Stimulated activated CD4-positive, alpha-beta T cell treated with anti-CD3 and anti-CD28 coated beads, Interleukin-1b, Interleukin-23, amount 100 ng/mL, for 48 hours (primary cell): ENCODE data around the gene SUMF2.
"Not testable (repeated sequence)": the region's sequence is repeated elsewhere in the genome, so short reads cannot be mapped to it uniquely, and the experiment has no call there.

Experiments used
- DNase-seq: peaks from one replicate; pipeline ENCODE4 v3.0.0-alpha.2; 2020

SUMF2 gene

DNA sequence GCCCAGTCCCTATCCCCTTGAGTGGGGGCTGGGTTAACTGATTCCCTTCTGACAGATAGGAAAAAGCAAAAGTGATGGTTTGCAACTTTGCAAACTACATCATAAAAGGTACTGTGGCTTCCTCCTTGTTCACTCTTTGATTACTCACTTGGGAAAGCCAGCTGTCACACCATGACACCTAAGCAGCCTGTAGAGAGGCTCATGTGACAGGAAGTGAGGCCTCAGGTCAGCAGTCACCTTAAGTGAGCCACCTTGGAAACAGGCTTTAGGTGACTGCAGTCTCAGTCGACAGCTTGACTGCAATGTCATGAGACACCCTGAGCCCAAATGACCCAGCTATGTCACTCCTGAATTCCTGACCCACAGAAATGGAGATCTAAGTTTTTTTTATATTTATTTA lies 46.5 kb downstream of the SUMF2 start:
- DNase-seq = peak; percentile 17

DNA sequence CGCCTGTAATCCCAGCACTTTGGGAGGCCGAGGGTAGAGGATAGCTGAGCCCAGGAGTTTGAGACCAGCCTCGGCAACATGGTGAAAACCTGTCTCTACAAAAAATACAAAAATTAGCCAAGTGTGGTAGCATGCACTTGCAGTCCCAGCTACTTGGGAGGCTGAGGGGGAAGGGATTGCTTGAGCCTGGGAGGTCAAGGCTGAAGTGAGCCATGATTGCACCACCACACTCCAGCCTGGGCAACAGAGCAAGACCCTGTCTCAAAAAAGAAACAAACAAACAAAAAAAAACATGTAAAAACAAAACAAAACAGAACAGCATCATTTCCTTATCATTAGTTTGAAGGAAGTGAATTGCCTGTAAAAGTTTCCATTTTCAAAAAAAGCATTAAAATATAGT lies 48.2 kb downstream of the SUMF2 start:
- not testable (repeated sequence) for DNase-seq

DNA sequence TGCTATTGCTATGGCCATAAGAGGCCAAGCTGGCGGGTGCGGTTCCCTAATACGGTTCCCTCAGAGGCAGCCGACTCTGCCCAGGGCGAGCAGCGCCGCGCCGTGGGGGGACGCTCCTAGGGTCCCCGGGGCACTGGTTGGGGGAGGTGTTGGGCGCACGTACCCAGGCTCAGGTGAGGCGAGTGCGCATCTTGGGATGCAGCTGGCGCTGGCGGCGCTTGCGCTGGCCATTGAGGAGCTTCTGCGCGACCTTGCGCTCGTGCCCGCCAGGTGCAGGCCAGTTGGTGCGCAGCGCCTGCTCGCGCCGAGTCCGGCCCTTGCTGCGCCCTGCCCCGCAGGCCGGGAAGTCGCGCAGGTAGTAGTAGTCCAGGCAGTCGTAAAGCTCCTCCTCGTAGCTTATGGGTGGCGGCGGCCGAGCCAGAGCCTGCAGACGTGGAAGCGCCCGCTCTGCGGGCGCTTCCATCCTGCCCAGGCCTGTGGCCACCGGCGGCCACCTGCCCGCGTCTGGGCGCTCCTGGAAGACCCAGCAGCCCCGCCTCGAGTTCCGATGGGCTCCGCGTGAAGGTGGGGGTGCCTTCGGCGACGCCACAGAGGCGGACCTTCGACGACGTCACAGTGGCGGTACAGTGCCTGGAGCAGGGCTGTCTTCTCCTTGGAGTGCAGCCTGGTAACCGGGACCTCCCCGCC lies 51.9 kb downstream of the SUMF2 start, which contains the start of gene NUPR2:
Gene NUPR2, minus strand, starts transcription at position 566 of the 687 bp plus-strand sequence. Its CDS starts 103 bp downstream, at position 463.
- DNase-seq = no peak

DNA sequence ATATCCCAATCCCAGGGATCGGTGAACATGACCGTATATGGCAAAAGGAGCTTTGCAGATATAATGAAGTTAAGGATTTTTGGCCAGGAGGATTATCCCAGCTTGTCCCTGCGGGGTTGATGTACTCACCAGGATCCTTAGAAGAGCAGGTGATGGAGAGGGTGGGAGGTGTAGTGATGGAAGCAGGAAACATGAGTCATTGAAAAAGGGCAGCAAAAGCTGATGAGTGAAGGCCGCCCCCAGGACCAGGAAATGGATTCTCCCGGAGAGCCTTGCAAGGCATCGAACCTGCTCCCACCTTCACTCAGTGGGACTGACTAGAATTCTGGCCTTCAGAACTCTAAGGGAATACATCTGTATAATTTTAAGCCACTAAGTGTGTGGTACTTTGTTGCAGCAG lies 57.4 kb downstream of the SUMF2 start:
- no peak for DNase-seq

DNA sequence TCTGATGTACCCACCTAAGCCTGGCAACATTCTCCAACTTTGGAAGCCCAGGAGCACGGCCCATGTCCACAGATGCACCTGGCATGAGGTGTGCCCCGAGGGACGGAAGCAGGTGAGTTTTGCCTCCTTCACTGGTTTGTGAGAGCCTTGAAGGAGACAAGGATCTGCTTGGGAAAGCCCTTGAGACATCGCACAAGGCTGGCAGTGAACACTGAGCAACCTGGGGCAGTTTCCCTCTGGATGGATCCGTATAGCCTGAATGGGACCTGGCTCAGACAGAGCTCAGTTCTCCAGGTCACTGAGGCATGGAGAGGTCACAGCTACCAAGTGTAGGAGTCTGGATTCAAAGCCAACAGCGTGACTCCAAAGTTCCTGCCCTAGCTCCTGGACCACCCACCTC lies 60.9 kb downstream of the SUMF2 start:
- DNase-seq = no peak

DNA sequence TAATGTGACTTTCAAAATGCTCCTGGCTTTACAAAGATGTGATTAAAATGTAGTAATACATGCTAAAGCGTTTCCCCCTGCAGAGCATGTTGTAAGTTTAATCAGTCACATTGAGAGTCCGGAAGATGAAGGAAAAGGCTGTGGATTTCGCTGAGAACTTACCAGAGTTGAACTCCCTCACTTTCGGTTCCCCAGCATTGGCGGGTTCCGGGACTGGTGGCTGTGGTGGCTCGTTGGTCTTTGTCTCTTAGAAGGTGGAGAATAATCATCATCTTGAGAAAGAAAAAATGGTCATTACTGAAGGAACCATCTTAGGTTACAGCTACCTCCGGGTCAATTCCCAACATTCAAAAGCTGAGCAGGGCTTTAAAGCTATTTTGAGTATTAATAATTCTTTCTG lies 61.7 kb downstream of the SUMF2 start:
- no peak for DNase-seq

DNA sequence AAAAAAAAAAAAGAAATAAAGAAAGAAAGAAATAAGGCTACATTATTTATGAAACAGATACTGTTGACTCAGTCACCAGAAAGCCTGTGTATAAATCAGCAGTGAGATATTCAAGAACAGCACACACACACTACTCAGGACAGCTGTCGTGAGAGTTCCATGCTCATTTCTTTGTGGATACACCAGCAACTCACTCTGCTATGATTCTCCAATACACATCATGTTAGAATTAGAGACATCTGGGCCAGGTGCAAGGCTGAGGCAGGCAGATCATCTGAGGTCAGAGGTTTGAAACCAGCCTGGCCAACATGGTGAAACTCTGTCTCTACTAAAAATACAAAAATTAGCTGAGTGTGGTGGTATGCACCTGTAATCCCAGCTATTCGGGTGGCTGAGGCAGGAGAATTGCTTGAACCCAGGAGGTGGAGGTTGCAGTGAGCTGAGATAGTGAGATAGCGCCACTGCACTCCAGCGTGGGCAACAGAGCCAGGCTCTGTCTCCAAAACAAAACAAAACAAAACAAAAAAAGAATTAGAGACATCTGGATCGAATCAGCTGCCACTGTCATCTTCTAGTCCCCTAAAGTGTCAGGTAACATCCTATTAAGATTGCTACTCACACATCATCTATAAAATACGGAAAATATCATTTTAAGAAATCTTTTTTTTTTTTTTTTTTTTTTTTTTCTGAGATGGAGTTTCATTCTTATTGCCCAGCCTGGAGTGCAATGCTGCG lies 63.3 kb downstream of the SUMF2 start:
- DNase-seq = no peak
